Large intestine (tissue), 3 donors: ENCODE results near the gene RASA2. TPM values are rescaled to one million over a fixed set of nuclear protein-coding genes. Genes with fewer than 3 reads are reported as not detected.

Experiments
- DNase-seq, 2 donors: peaks; one replicate each; pipeline versions ENCODE4 v3.0.0 to v3.0.0-alpha.2; 2013
- H3K27ac ChIP-seq: one replicate; pipeline ENCODE4 v1.5.1; 2013; ENCODE audit warnings: low read length
- H3K27me3 ChIP-seq: 2 replicates; pipeline ENCODE4 v1.6.1; 2013; ENCODE audit warnings: low read length; ENCODE audit not compliant: control insufficient read depth, insufficient read depth
- H3K36me3 ChIP-seq: 2 replicates; pipeline ENCODE4 v1.6.1; 2013; ENCODE audit warnings: low read length; ENCODE audit not compliant: control insufficient read depth, insufficient read depth
- H3K4me1 ChIP-seq: one replicate; pipeline ENCODE4 v1.6.1; 2013; ENCODE audit warnings: low read length; ENCODE audit not compliant: control insufficient read depth, insufficient read depth
- H3K4me3 ChIP-seq: one replicate; pipeline ENCODE4 v1.5.1; 2013; ENCODE audit warnings: low read length
- H3K9me3 ChIP-seq: one replicate; pipeline ENCODE4 v1.6.1; 2013; ENCODE audit warnings: mild to moderate bottlenecking, low read depth, low read length, moderate library complexity; ENCODE audit not compliant: control insufficient read depth
- WGBS: methylation state at CpG from one replicate; pipeline ENCODE4 v1.1.5; 2013; ENCODE audit warnings: low lambda C conversion rate; ENCODE audit not compliant: insufficient coverage; 5-methylcytosine and 5-hydroxymethylcytosine counted together
- polyA plus RNA-seq: library from polyadenylated mRNA; unstranded; fragments of 120-200 nt; gene quantifications from one replicate; pipeline ENCODE4 v1.2.1, GENCODE V29; 2013

RASA2 gene
- polyA plus RNA-seq, 1 donor, result 17.8 TPM

DNA sequence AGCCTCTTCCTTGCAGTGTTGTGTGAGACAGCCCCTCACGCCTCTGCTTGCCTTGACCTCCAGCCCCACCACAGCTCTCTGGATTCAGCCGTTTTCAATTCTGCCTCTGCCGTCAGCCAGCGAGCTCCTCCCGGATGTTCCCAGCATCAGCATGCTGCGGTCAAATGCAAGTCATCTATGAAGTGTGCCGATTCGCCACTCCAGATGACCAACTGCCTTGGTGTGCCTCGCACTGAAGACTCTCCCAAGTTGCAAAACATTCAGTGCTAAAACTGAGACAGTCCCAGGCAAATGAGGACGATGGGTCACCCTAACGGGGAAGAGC lies 30.6 kb upstream of the RASA2 start:
- no peak for DNase-seq
- Histone ChIP-seq H3K27ac (no peak overlapping the region), H3K9me3 (no peaks in the 10 kb centered on the region), H3K27me3 (no peaks in the 10 kb centered on the region), H3K36me3 (no peaks in the 10 kb centered on the region), H3K4me3 (no peak overlapping the region), H3K4me1 (peaks cover 11% of the 10 kb centered on the region)
- WGBS, result no CpG with 5 or more reads among the region's 11 CpGs

DNA sequence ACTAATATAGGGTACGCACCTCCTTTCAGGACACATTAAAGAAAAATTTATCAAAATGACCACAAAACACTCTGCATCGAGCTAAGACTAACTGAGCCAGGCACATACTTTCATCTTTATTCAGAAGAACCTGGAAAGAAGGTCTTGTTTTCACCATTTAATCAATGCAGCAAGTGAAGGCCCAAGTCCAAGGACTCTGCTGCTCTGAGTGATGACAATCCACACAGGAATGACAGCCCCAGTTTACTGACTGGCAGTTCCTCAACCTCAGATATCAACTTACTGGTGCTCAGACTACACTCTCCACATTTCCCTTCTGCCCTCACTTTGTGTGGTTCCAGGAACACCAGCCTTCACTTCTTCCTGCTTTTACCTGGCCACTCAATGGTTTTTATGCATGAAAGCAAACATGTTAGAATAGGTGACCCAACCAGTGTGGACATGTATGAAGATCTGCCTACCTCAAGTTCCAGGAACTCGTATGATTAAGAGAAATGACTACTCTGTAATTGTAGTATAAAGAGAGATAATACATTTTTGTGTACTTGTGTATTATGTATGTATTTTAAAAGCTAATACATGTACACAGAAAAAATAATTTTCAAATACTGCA lies 29.1 kb upstream of the RASA2 start:
- H3K27me3 ChIP-seq, result no peaks in the 10 kb centered on the region
- peak overlapping the region; percentile 19 for H3K27ac ChIP-seq
- no peaks in the 10 kb centered on the region for H3K36me3 ChIP-seq
- DNase-seq, result peak; percentile 47 to 77
- no peak overlapping the region for H3K4me3 ChIP-seq
- H3K9me3 ChIP-seq, result no peaks in the 10 kb centered on the region
- WGBS, result 60% methylated on average over 1 of the region's 3 CpGs
- peaks cover 11% of the 10 kb centered on the region for H3K4me1 ChIP-seq

DNA sequence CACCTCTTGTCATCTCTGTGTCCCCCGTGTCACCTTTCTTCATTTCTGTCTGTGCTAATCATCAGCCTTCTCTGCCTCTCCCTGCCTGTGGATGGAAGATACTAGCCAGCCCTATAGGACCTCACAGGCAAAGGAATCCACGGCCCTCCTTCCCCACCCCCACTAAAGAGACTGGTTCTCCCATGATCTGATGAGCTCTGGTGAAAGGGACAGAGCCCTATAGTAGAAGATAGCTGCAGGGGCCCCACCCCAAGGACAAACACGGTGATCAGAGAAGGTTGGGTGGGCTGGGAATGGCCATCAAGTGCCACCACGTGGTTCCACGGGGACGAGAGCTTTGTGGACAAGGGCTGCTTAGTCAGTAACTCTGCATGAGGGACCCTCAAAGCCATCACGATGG lies 27.8 kb upstream of the RASA2 start:
- no peaks in the 10 kb centered on the region for H3K27me3 ChIP-seq
- 80% methylated on average over 1 of the region's 7 CpGs for WGBS
- H3K36me3 ChIP-seq, result no peaks in the 10 kb centered on the region
- H3K4me3 ChIP-seq, result no peak overlapping the region
- H3K4me1 ChIP-seq, result peaks cover 11% of the 10 kb centered on the region
- peaks cover 3% of the 10 kb centered on the region for H3K9me3 ChIP-seq
- DNase-seq, result no peak
- H3K27ac ChIP-seq, result no peak overlapping the region

DNA sequence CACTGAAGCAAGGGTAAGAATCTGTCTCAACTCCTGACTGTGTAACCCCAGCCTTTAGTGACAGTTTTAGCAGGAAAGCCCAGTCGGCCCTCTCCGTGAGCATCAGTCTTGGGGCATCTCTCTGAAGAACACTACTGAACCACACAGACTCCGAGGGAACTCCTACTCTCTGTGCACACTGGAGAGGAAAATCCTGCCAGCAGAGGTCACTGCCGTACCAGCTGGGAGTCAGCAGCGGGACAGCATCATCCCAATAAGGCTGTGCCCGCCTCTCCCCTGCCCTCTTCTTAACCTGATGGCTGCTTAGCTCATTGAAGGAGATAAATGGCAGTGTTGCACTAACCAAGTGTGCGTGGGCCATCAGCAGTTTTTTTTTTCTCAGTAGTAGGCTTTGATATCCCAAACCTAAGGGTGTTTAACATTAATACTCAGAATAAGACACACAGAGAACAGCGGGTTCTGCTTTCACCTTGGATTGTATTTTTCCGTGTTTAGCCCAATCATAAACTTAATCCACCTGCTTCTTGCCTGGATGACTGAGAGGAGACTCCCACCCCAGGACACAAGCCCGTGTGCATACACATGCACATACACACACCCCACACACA lies 26.6 kb upstream of the RASA2 start:
- no CpG with 5 or more reads among the region's 10 CpGs for WGBS
- Histone ChIP-seq H3K4me1 (peaks cover 9% of the 10 kb centered on the region), H3K27ac (no peak overlapping the region)

DNA sequence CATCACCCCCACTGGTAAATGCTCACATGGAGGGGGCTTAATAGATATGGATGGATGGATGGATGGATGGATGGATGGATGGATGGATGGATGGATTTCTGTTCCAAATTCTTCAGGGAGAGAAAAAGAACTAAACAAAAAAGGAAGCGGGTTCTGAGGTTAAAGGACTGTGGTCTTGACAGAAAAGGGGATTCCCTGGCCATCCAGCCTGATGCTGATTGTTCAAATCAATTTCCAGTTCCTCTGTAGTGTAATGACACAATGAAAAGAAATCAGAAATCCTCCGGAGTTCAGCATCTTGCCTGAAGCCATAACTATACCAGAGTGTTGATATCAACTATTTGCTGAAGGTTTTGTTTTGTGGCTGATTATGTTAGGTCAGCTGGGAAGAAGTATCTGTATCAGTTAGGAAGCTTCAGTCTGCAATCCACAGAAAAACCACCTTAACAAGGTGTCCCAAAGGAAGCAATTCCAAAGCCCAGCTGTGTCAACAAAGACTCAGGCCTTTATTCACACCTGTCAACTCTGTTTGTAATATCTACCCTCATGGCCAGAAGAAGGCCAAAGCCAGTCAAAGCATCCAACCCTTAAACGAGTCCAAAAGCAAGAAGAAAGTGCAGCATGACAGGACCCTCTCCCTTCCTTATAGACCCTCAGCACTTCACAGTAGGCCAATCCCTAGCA lies 24.5 kb upstream of the RASA2 start:
- Histone ChIP-seq H3K36me3 (no peaks in the 10 kb centered on the region), H3K27ac (no peak overlapping the region), H3K4me3 (no peak overlapping the region), H3K27me3 (no peaks in the 10 kb centered on the region), H3K4me1 (peaks cover 5% of the 10 kb centered on the region), H3K9me3 (peaks cover 3% of the 10 kb centered on the region)
- no peak for DNase-seq
- WGBS, result 100% methylated on average over 1 of the region's 3 CpGs

More for the DNA sequence above, 26.6 kb upstream of the RASA2 start:
- peak; percentile 63 to 69 for DNase-seq
- Histone ChIP-seq H3K27me3 (no peaks in the 10 kb centered on the region), H3K4me3 (no peak overlapping the region), H3K9me3 (peaks cover 3% of the 10 kb centered on the region), H3K36me3 (no peaks in the 10 kb centered on the region)

DNA sequence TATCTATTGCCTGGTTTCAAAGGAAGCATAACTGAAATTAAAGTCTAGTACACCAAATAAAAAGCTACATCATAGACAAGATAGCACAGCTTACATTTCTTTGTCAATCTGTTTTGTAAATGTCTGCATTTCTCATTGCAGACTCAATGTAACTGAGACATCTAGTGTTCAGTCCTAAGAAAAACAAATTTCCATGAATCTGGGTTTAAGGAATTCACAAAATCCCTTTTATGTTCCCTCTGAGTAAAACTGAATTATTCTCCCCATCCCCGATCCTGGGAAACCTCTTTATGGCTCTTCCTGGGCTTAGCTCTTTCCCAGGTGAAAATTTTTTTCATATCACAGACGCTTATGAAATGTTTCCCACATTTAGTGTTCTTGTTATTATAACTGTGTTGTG lies 21.6 kb upstream of the RASA2 start:
- H3K4me1 ChIP-seq, result no peaks in the 10 kb centered on the region
- DNase-seq, result no peak
- no peak overlapping the region for H3K4me3 ChIP-seq
- no peaks in the 10 kb centered on the region for H3K36me3 ChIP-seq
- H3K9me3 ChIP-seq, result peaks cover 3% of the 10 kb centered on the region
- H3K27ac ChIP-seq, result no peak overlapping the region
- no peaks in the 10 kb centered on the region for H3K27me3 ChIP-seq
- no CpG with 5 or more reads among the region's 2 CpGs for WGBS

DNA sequence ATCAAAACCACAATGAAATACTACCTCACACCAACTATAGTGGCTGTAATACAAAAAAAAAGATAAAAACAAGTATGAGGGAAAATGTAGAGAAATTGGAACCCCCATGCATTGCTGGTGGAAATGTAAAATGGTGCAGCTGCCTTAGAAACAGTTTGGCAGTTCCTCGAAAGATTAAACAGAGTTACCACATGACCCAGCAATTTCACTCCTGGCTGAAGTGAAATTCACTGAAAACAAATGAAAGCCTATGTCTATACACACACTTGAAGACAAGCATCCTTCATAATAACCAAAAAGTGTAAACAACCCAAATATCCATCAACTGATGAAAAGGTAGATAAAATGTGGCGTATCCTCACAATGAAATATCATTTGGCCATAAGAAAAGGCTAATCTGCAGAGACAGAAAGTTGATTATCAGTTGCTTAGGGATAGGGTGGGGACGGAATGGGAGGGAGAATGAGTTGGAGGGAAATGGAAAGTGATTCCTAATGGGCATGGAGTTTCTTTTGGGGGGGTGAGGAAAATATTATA lies 20.1 kb upstream of the RASA2 start:
- WGBS, result 100% methylated on average over 1 of the region's 3 CpGs
- DNase-seq, result no peak
- Histone ChIP-seq H3K36me3 (no peaks in the 10 kb centered on the region), H3K9me3 (peaks cover 3% of the 10 kb centered on the region), H3K4me1 (no peaks in the 10 kb centered on the region), H3K4me3 (no peak overlapping the region), H3K27ac (no peak overlapping the region), H3K27me3 (no peaks in the 10 kb centered on the region)

DNA sequence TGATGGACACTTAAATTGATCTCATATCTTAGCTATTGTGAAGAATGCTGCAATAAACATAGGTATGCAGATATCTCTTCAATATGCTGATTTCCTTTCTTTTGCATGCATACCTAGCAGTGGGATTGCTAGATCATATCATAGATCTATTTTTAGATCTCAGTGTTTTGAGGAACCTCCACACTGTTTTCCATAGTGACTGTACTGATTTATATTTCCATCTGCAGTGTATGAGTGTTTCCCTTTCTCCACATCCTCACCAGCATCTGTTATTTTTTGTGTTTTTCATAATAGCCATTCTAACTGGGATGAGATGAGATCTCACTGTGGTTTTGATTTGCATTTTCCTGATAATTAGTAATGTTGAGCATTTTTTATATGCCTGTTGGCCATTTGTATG lies 17.1 kb upstream of the RASA2 start:
- Histone ChIP-seq H3K9me3 (no peaks in the 10 kb centered on the region), H3K4me1 (no peaks in the 10 kb centered on the region), H3K4me3 (no peak overlapping the region), H3K36me3 (no peaks in the 10 kb centered on the region), H3K27me3 (no peaks in the 10 kb centered on the region), H3K27ac (no peak overlapping the region)
- DNase-seq, result no peak

DNA sequence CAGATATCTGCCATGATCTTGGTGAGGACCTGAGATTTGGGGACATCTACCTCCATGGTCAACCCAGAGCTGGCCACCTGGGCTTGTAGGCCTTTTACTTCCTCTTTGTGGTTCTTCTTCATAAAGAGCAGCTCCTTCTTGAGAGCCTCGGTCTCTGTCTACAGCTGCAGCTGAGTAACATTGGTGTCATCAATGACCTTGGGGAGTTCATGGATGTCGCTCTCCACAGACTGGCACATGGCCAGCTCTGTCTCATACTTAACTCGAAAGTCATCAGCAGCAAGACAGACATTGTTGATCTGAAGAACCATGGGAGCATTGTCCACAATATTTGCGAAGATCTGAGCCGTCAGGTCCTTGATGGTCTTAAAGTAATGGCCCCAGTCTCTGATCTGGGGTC lies 15.7 kb upstream of the RASA2 start:
- no peaks in the 10 kb centered on the region for H3K9me3 ChIP-seq
- no CpG with 5 or more reads among the region's 5 CpGs for WGBS

DNA sequence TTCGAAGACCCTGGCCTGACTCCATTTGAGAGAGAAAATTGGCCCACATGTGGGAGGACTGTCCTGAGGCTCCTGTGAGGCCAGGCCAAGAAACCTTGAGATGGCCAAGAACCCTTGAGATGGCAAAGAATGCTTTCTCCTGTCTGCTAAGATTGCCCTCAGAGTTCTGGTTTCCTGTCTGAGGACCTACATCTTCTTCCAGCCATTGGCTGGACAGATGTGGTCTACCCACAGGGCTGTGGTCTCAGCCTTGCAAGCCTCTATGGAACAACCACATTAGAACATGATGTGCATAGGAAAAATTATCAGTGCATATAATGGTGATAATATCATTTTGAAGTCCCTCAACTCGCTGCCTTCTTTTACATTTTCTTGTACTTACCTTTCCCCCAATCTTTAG lies 10.8 kb upstream of the RASA2 start:
- DNase-seq, result no peak
- H3K36me3 ChIP-seq, result no peaks in the 10 kb centered on the region
- H3K9me3 ChIP-seq, result no peaks in the 10 kb centered on the region
- 100% methylated on average over 1 of the region's 2 CpGs for WGBS
- H3K27ac ChIP-seq, result no peak overlapping the region
- no peak overlapping the region for H3K4me3 ChIP-seq
- no peaks in the 10 kb centered on the region for H3K27me3 ChIP-seq
- H3K4me1 ChIP-seq, result no peaks in the 10 kb centered on the region

More for the DNA sequence above, 15.7 kb upstream of the RASA2 start:
- Histone ChIP-seq H3K27me3 (no peaks in the 10 kb centered on the region), H3K4me3 (no peak overlapping the region), H3K27ac (no peak overlapping the region), H3K36me3 (no peaks in the 10 kb centered on the region), H3K4me1 (no peaks in the 10 kb centered on the region)
- no peak for DNase-seq
